HepG2 (cell line): Measurements from ENCODE around the gene WNT3A. TPM values are rescaled to one million over a fixed set of nuclear protein-coding genes. Genes with fewer than 3 reads are reported as not detected.
A peak's percentile ranks its signal among the peaks of the same experiment; 100 is the strongest.

Source experiments
- FOXK1 ChIP-seq: sonication (generic); formaldehyde crosslinking; IDR thresholded peaks from 2 replicates; pipeline ENCODE4 v1.4.0; 2020; ENCODE audit warnings: low read depth, missing genetic modification reagents, borderline replicate concordance
- HDAC6 ChIP-seq: fragments of 200-600 bp; sonication (generic); IDR thresholded peaks from 2 replicates; pipeline ENCODE4 v1.7.0; 2017; ENCODE audit warnings: mild to moderate bottlenecking, antibody characterized with exemption, low read length, low read depth
- HOXD1 ChIP-seq: sonication (generic); formaldehyde crosslinking; IDR thresholded peaks from 2 replicates; pipeline ENCODE4 v1.5.0; 2020; ENCODE audit warnings: missing genetic modification reagents
- MEF2D ChIP-seq: sonication (generic); formaldehyde crosslinking; IDR thresholded peaks from 2 replicates; pipeline ENCODE4 v1.5.1; 2020; ENCODE audit warnings: mild to moderate bottlenecking, missing genetic modification reagents
- NFIC ChIP-seq: IDR thresholded peaks from 2 replicates; pipeline ENCODE4 v1.6.1; 2012; ENCODE audit warnings: mild to moderate bottlenecking, low read length, inconsistent platforms
- ONECUT2 ChIP-seq: sonication (generic); formaldehyde crosslinking; IDR thresholded peaks from 2 replicates; pipeline ENCODE4 v1.4.0; 2020; ENCODE audit warnings: missing genetic modification reagents
- REL ChIP-seq: sonication (generic); formaldehyde crosslinking; conservative IDR thresholded peaks from 2 replicates; pipeline ENCODE4 v1.8.0; 2022; ENCODE audit warnings: mild to moderate bottlenecking, missing genetic modification reagents, moderate library complexity
- SOX6 ChIP-seq, 2 experiments: fragments of 450-650 bp in 1 of 2; sonication (generic) in 1 of 2; formaldehyde crosslinking in 1 of 2; IDR thresholded peaks; 2 replicates each; pipeline versions ENCODE4 v1.4.0 to v1.6.1; 2017 to 2020; ENCODE audit warnings: antibody characterized with exemption in 1 of 2, mild to moderate bottlenecking in 1 of 2, missing genetic modification reagents in 1 of 2
- SP4 ChIP-seq: sonication (generic); formaldehyde crosslinking; IDR thresholded peaks from 2 replicates; pipeline ENCODE4 v1.8.1; 2023; ENCODE audit warnings: mild to moderate bottlenecking, missing genetic modification reagents
- WIZ ChIP-seq: sonication (generic); formaldehyde crosslinking; IDR thresholded peaks from 2 replicates; pipeline ENCODE4 v1.5.1; 2020; ENCODE audit warnings: mild to moderate bottlenecking, missing genetic modification reagents
- ZNF460 ChIP-seq: sonication (generic); formaldehyde crosslinking; IDR thresholded peaks from 2 replicates; pipeline ENCODE4 v1.5.1; 2020; ENCODE audit warnings: missing genetic modification reagents, mild to moderate bottlenecking, borderline replicate concordance
- ZNF496 ChIP-seq: sonication (generic); formaldehyde crosslinking; IDR thresholded peaks from 2 replicates; pipeline ENCODE4 v1.8.1; 2023; ENCODE audit warnings: mild to moderate bottlenecking, moderate library complexity, missing genetic modification reagents; ENCODE audit not compliant: insufficient replicate concordance
- ZNF720 ChIP-seq: sonication (generic); formaldehyde crosslinking; IDR thresholded peaks from 2 replicates; pipeline ENCODE4 v1.4.0; 2020; ENCODE audit warnings: missing genetic modification reagents
- polyA plus RNA-seq, 8 experiments: library from polyadenylated mRNA; depleted of rRNA in 3 of 8; stranded (reverse) in 7 of 8; unstranded in 1 of 8; fragments of >200 nt; fragmentation: Illumina TruSeq in 4 of 8; extraction: Trizol in 4 of 8; gene quantifications; 2 replicates each; pipeline versions ENCODE4 v1.2.1 to v1.2.3, GENCODE V29; 2011 to 2016; ENCODE audit warnings: low read depth in 4 of 8, missing spikeins in 1 of 8, mixed read lengths in 1 of 8; ENCODE audit not compliant: insufficient read depth in 1 of 8
- total RNA-seq, 5 experiments: library from RNA; depleted of rRNA; stranded (reverse); fragments of >200 nt; fragmentation: Illumina TruSeq; extraction: Trizol; gene quantifications; 2 replicates each; pipeline ENCODE4 v1.2.3, GENCODE V29; 2016; ENCODE audit warnings: low read depth in 1 of 5
- TF ChIP-seq, protein P1 (sequence below): sonication (generic); formaldehyde crosslinking; IDR thresholded peaks from 2 replicates; pipeline ENCODE4 v1.4.0; 2020; ENCODE audit warnings: missing genetic modification reagents
- TF ChIP-seq, protein P2 (sequence below): IDR thresholded peaks from 2 replicates; pipeline ENCODE4 v1.4.0; 2020; ENCODE audit warnings: mild to moderate bottlenecking, missing genetic modification reagents
- TF ChIP-seq, protein P3 (sequence below): sonication (generic); formaldehyde crosslinking; IDR thresholded peaks from 2 replicates; pipeline ENCODE4 v1.4.0; 2020; ENCODE audit warnings: missing genetic modification reagents, mild to moderate bottlenecking, borderline replicate concordance
- TF ChIP-seq, protein P4 (sequence below): sonication (generic); formaldehyde crosslinking; IDR thresholded peaks from 2 replicates; pipeline ENCODE4 v1.4.0; 2020; ENCODE audit warnings: missing genetic modification reagents

WNT3A gene
- total and polyA plus RNA-seq, 2 of the 13 experiments (the other 11 are each of a cell fraction or from before 2014, with no cell fraction given): not detected

DNA sequence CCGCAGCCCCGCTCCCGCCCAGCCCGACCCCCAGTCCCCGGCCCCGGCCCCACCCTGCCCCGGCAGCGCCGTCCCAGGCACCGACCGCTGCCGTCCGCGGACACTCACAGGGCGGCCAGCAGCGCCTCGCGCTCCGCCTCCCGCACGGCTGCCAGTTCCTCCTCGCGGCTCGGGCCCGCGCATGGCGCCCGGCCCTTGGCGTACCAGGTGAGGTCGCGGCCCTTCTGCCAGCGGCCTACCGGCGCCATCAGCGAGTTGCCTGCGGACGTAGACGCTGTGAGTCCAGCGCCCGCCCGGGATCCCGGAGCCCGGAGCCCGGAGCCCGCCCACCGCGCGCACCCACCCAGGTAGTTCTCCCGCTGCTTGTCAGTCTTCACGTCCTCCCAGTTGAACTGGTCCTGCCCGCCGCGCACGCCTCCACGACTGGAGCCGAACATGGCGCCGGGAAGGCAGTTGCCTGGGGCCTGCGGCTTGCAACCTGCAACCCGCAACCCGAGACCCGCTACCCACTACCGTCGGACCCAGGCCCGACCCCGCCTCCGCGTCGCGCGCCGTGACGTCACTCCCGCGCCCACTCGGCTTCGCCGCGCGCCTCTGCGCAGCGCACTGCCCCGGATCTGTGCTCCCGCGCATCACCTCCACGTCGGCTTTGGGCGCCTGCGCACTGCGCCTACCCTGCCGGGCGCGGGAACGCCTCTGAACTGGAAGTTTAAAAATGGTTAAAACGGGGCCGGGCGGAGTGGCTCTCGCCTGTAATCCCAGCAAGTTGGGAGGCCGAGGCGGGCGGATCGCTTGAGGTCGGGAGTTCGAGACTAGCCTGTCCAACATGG, 96.2 kb downstream of the WNT3A start, which contains the start of gene C1orf35 (continued):
- TF ChIP-seq ZNF460 (CRISPR knock-in tag) (no peak; the same call in 1 of the 2 replicates), HOXD1 (CRISPR knock-in tag) (peak; percentile 91), SP4 (CRISPR knock-in tag) (peak; percentile 98), HDAC6 (no peak), ZNF720 (CRISPR knock-in tag) (no peak), REL (CRISPR knock-in tag) (peak; percentile 92), WIZ (CRISPR knock-in tag) (peak; percentile 88; the same call in 1 of the 2 replicates), ZNF496 (CRISPR knock-in tag) (no peak), FOXK1 (CRISPR knock-in tag) (peak; percentile 89), ONECUT2 (CRISPR knock-in tag) (no peak), MEF2D (CRISPR knock-in tag) (peak; percentile 40; the same call in 1 of the 2 replicates), SOX6 (IDR thresholded peaks at IDR 0.05) (no peak), SOX6 (CRISPR knock-in tag; IDR thresholded peaks at IDR 0.05) (peak; percentile 67; the same call in 1 of the 2 replicates), NFIC (no peak)
- TF ChIP-seq, protein P1, sequence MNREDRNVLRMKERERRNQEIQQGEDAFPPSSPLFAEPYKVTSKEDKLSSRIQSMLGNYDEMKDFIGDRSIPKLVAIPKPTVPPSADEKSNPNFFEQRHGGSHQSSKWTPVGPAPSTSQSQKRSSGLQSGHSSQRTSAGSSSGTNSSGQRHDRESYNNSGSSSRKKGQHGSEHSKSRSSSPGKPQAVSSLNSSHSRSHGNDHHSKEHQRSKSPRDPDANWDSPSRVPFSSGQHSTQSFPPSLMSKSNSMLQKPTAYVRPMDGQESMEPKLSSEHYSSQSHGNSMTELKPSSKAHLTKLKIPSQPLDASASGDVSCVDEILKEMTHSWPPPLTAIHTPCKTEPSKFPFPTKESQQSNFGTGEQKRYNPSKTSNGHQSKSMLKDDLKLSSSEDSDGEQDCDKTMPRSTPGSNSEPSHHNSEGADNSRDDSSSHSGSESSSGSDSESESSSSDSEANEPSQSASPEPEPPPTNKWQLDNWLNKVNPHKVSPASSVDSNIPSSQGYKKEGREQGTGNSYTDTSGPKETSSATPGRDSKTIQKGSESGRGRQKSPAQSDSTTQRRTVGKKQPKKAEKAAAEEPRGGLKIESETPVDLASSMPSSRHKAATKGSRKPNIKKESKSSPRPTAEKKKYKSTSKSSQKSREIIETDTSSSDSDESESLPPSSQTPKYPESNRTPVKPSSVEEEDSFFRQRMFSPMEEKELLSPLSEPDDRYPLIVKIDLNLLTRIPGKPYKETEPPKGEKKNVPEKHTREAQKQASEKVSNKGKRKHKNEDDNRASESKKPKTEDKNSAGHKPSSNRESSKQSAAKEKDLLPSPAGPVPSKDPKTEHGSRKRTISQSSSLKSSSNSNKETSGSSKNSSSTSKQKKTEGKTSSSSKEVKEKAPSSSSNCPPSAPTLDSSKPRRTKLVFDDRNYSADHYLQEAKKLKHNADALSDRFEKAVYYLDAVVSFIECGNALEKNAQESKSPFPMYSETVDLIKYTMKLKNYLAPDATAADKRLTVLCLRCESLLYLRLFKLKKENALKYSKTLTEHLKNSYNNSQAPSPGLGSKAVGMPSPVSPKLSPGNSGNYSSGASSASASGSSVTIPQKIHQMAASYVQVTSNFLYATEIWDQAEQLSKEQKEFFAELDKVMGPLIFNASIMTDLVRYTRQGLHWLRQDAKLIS (CRISPR knock-in tag): no peak
- TF ChIP-seq, protein P2, sequence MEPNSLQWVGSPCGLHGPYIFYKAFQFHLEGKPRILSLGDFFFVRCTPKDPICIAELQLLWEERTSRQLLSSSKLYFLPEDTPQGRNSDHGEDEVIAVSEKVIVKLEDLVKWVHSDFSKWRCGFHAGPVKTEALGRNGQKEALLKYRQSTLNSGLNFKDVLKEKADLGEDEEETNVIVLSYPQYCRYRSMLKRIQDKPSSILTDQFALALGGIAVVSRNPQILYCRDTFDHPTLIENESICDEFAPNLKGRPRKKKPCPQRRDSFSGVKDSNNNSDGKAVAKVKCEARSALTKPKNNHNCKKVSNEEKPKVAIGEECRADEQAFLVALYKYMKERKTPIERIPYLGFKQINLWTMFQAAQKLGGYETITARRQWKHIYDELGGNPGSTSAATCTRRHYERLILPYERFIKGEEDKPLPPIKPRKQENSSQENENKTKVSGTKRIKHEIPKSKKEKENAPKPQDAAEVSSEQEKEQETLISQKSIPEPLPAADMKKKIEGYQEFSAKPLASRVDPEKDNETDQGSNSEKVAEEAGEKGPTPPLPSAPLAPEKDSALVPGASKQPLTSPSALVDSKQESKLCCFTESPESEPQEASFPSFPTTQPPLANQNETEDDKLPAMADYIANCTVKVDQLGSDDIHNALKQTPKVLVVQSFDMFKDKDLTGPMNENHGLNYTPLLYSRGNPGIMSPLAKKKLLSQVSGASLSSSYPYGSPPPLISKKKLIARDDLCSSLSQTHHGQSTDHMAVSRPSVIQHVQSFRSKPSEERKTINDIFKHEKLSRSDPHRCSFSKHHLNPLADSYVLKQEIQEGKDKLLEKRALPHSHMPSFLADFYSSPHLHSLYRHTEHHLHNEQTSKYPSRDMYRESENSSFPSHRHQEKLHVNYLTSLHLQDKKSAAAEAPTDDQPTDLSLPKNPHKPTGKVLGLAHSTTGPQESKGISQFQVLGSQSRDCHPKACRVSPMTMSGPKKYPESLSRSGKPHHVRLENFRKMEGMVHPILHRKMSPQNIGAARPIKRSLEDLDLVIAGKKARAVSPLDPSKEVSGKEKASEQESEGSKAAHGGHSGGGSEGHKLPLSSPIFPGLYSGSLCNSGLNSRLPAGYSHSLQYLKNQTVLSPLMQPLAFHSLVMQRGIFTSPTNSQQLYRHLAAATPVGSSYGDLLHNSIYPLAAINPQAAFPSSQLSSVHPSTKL (CRISPR knock-in tag): peak; percentile 50
- TF ChIP-seq, protein P3, sequence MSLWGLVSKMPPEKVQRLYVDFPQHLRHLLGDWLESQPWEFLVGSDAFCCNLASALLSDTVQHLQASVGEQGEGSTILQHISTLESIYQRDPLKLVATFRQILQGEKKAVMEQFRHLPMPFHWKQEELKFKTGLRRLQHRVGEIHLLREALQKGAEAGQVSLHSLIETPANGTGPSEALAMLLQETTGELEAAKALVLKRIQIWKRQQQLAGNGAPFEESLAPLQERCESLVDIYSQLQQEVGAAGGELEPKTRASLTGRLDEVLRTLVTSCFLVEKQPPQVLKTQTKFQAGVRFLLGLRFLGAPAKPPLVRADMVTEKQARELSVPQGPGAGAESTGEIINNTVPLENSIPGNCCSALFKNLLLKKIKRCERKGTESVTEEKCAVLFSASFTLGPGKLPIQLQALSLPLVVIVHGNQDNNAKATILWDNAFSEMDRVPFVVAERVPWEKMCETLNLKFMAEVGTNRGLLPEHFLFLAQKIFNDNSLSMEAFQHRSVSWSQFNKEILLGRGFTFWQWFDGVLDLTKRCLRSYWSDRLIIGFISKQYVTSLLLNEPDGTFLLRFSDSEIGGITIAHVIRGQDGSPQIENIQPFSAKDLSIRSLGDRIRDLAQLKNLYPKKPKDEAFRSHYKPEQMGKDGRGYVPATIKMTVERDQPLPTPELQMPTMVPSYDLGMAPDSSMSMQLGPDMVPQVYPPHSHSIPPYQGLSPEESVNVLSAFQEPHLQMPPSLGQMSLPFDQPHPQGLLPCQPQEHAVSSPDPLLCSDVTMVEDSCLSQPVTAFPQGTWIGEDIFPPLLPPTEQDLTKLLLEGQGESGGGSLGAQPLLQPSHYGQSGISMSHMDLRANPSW (CRISPR knock-in tag): 0 out of 2 replicates have a peak, but pooled peaks have one; percentile 54
- TF ChIP-seq, protein P4, sequence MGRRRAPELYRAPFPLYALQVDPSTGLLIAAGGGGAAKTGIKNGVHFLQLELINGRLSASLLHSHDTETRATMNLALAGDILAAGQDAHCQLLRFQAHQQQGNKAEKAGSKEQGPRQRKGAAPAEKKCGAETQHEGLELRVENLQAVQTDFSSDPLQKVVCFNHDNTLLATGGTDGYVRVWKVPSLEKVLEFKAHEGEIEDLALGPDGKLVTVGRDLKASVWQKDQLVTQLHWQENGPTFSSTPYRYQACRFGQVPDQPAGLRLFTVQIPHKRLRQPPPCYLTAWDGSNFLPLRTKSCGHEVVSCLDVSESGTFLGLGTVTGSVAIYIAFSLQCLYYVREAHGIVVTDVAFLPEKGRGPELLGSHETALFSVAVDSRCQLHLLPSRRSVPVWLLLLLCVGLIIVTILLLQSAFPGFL (CRISPR knock-in tag): no peak; the same call in 1 of the 2 replicates
